ENCODE measurements around the gene APLP2. TPM values are rescaled to one million over a fixed set of nuclear protein-coding genes. Genes with fewer than 3 reads are reported as not detected.

APLP2 gene
- total and polyA plus RNA-seq, 2 of the 4 experiments (the other 2 are of a cell fraction), result 127 to 235 TPM

GRCh38 chr11:130031056-130031455 is 38.6 kb upstream of the APLP2 start:
- intact Hi-C loops (cut with micrococcal nuclease), result no loop called here
- H3K4me1 ChIP-seq (ENCODE audit: control insufficient read depth, insufficient read depth, low read length), result no peaks in the 10 kb centered on the region
- no peaks in the 10 kb centered on the region for H3K36me3 ChIP-seq (ENCODE audit: control insufficient read depth, insufficient read depth, low read length)
- no TSS peak for BruUV-seq (replicated peaks)
- no peak overlapping the region for H3K4me3 ChIP-seq (ENCODE audit: insufficient read depth, low read depth, low read length)
- DNase-seq (no peak), ATAC-seq (ENCODE audit: low read depth) (no peak)
- no peaks in the 10 kb centered on the region for H4K20me1 ChIP-seq (ENCODE audit: insufficient read depth, low read length)
- ChIA-PET POLR2A (ENCODE audit: unreplicated experiment) (no interaction called here), CTCF (interaction anchor here (0.7 kb wide), 1 partner anchor 818 kb away, joined by 3 read pairs; no protein-coding TSS in a partner anchor)
- no peak overlapping the region for H2BK20ac ChIP-seq (ENCODE audit: low read depth, low read length)
- H2BK5ac ChIP-seq (ENCODE audit: low read depth, low read length, poor library complexity, severe bottlenecking), result no peak overlapping the region
- no peak for TF ChIP-seq POLR2A (IDR thresholded peaks at IDR 0.05; ENCODE audit: low read depth, low read length)
- no peak for TF ChIP-seq RFX5 (IDR thresholded peaks at IDR 0.05; ENCODE audit: low read depth, low read length)
- TF ChIP-seq RCOR1 (IDR thresholded peaks at IDR 0.05; ENCODE audit: insufficient replicate concordance, low read length), result no peak
- TF ChIP-seq CHD1 (IDR thresholded peaks at IDR 0.05; ENCODE audit: low read depth, low read length), result no peak
- TF ChIP-seq RAD21 (IDR thresholded peaks at IDR 0.05; ENCODE audit: low read length), result no peak
- no peak for TF ChIP-seq CTCF (conservative IDR thresholded peaks at IDR 0.05; ENCODE audit: low read depth, low read length)
- TF ChIP-seq BHLHE40 (IDR thresholded peaks at IDR 0.05; ENCODE audit: low read depth, low read length), result no peak
- H4K8ac ChIP-seq (ENCODE audit: low read depth in 2 of 2, low read length in 2 of 2), result no peak overlapping the region
- H3K56ac ChIP-seq (ENCODE audit: extremely low read depth, insufficient read depth, low read length), result no peak overlapping the region
- H3K4me2 ChIP-seq (ENCODE audit: low read depth, low read length), result no peak overlapping the region
- no peaks in the 10 kb centered on the region for H3K9me1 ChIP-seq (ENCODE audit: insufficient read depth, low read length)
- in situ Hi-C loops (cut with MboI; ENCODE audit: low sequenced_read_pairs), result no loop called here
- H3K27ac ChIP-seq (ENCODE audit: insufficient read depth, low read length), result no peak overlapping the region
- no peak overlapping the region for H3K23ac ChIP-seq (ENCODE audit: low read depth, low read length)
- no peaks in the 10 kb centered on the region for H3K79me1 ChIP-seq (ENCODE audit: low read depth in 1 of 2, low read length in 2 of 2)
- H3K9me3 ChIP-seq (ENCODE audit: control insufficient read depth, insufficient read depth, low read length), result no peaks in the 10 kb centered on the region
- no peak overlapping the region for H2AFZ ChIP-seq (replicated peaks; ENCODE audit: low read length, poor library complexity)
- H4K5ac ChIP-seq (ENCODE audit: low read depth, low read length), result no peak overlapping the region
- no peak overlapping the region for H3K9ac ChIP-seq (ENCODE audit: low read depth, low read length)
- no CpG with 5 or more reads among the region's 1 CpG for WGBS, 2 experiments (ENCODE audit: extremely low coverage in 2 of 2, insufficient read length in 1 of 2)
- no peak overlapping the region for H3K14ac ChIP-seq (replicated peaks; ENCODE audit: low read depth, low read length)
- H3K18ac ChIP-seq (ENCODE audit: low read depth, low read length), result no peak overlapping the region
- no peak overlapping the region for H2BK120ac ChIP-seq (ENCODE audit: low read depth, low read length)
- no peak overlapping the region for H2AK9ac ChIP-seq (replicated peaks; ENCODE audit: low read depth, low read length, poor library complexity)
- H3K4ac ChIP-seq (ENCODE audit: low read depth, low read length), result no peak overlapping the region
- no peaks in the 10 kb centered on the region for H3K27me3 ChIP-seq (ENCODE audit: control insufficient read depth, insufficient read depth, low read length)
- H2AK5ac ChIP-seq (ENCODE audit: low read depth, low read length), result no peak overlapping the region
- H4K91ac ChIP-seq (ENCODE audit: insufficient read depth, low read depth, low read length), result no peak overlapping the region
- dilution Hi-C loops (cut with HindIII; ENCODE audit: low sequenced_read_pairs, unreplicated experiment), result no loop called here
- H2BK15ac ChIP-seq (ENCODE audit: low read depth, low read length), result no peak overlapping the region
